WTC11 (cell line): ENCODE data around the gene CCDC170.

Experiments used
- ARID4B ChIP-seq: sonication (generic); formaldehyde crosslinking; IDR thresholded peaks from 2 replicates; pipeline ENCODE4 v1.8.0; 2023; ENCODE audit warnings: missing genetic modification reagents, mild to moderate bottlenecking, borderline replicate concordance
- CTCF ChIP-seq: fragments of 200-600 bp; IDR thresholded peaks from 2 replicates; pipeline ENCODE4 v1.8.0; 2022; ENCODE audit warnings: antibody characterized with exemption
- E2F1 ChIP-seq: sonication (generic); formaldehyde crosslinking; IDR thresholded peaks from 2 replicates; pipeline ENCODE4 v1.8.0; 2022; ENCODE audit warnings: mild to moderate bottlenecking, missing genetic modification reagents
- MLX ChIP-seq: sonication (generic); formaldehyde crosslinking; IDR thresholded peaks from 2 replicates; pipeline ENCODE4 v1.8.1; 2023; ENCODE audit warnings: mild to moderate bottlenecking, missing genetic modification reagents, moderate library complexity
- MXD4 ChIP-seq: fragments of 250-450 bp; sonication (Bioruptor Pico); IDR thresholded peaks from 2 replicates; pipeline ENCODE4 v1.8.0; 2021; ENCODE audit warnings: mild to moderate bottlenecking, moderate library complexity, borderline replicate concordance
- NFYB ChIP-seq: sonication (generic); formaldehyde crosslinking; conservative IDR thresholded peaks from 2 replicates; pipeline ENCODE4 v1.8.0; 2022; ENCODE audit warnings: low read depth, missing genetic modification reagents
- STAT6 ChIP-seq: sonication (generic); formaldehyde crosslinking; conservative IDR thresholded peaks from 2 replicates; pipeline ENCODE4 v1.8.1; 2023; ENCODE audit warnings: mild to moderate bottlenecking, low read depth, missing genetic modification reagents, moderate library complexity
- ZNF512 ChIP-seq: sonication (generic); formaldehyde crosslinking; IDR thresholded peaks from 2 replicates; pipeline ENCODE4 v1.8.1; 2022; ENCODE audit warnings: missing genetic modification reagents, borderline replicate concordance

- no peak for TF ChIP-seq E2F1 (CRISPR knock-in tag)
- no peak for TF ChIP-seq CTCF
- TF ChIP-seq ZNF512 (CRISPR knock-in tag): no peak
- no peak for TF ChIP-seq MLX (CRISPR knock-in tag)
- TF ChIP-seq NFYB (CRISPR knock-in tag): no peak
- TF ChIP-seq MXD4 (CRISPR knock-in tag): no peak
- TF ChIP-seq ARID4B (CRISPR knock-in tag): no peak
- TF ChIP-seq STAT6 (CRISPR knock-in tag): no peak
These were observed 29.2 kb downstream of the CCDC170 start for GRCh38 chr6:151523034-151523433.
